ENCODE measurements around the gene IL17F.
A peak's percentile ranks its signal among the peaks of the same experiment; 100 is the strongest.

Gene IL17F

DNA sequence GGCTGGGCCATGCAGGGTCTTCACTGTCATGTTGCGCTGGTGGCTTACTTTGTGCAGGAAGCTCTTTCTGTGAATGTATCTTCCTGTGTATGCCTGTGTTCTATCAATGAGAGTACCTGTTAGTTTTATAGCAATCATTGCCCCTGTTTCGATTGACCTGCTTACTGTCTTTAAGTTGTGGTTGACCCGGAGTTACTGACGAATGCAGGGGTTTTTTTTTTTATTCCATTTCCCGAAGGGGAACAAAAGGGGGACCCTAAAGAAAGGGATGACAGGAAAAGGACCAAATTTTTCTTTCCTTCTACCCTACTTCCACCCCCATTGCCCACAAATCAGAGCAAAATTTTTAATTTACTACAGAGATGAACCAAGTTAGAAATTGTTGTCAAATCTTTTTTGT, at the start of gene IL17F:
Gene IL17F, minus strand, starts transcription at position 101 of the 400 bp plus-strand sequence. Its CDS starts 71 bp downstream, at position 30.
- DNase-seq = no peak

DNA sequence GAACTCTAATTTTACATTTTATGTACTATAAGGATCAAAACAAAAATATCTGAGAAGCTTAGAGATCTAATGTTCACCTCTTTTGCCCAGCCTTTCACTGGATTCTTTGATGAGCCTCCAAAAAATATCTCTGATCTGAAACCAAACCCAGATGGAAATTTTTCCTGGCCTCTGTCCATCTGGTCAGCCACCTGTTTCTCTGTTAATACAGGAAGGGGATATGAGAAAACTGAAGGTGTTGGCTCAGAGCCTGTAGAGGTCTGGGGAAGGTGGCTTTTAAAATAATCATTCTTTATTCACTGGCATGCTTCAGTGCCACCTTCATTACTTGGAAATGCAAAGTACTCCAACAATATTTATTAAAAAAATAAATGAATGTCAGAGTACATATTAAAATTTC, 48.8 kb upstream of the IL17F start:
- DNase-seq = no peak

GRCh38 chr6:52288841-52289240, 44.5 kb upstream of the IL17F start:
- DNase-seq = no peak

- no peak for DNase-seq
Observed at GRCh38 chr6:52288216-52288615, 43.9 kb upstream of the IL17F start.

DNA sequence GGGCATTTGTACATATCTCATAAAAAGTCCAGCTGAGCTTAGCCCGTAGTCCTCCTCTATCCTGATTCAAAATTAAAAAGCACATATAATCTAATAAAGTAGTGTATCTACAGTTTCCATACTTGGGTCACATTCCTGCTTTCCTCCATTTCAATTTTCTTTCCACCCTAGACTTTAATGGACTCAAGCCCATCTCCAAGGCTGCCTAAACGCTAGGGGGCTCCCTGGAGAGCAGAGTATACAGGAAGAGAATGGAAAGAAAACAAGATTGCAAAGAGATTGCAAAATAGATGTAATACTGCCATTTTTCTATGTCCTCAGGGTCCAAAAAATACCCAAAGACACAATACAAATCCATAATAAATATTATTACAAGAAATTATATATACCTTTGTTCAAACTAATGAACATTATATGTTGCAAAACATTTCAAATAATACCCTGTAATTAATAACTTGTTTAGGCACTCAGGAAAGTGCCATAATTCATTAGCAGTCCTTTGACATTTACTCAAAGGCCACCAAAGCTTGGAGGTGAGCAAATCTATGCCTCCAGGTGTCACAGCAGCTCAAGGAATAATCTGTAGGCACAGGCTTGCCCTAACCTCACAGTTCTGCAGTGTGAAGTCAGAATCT, 42.6 kb upstream of the IL17F start:
- peak; percentile 61 for DNase-seq

- no peak for DNase-seq
Observed at GRCh38 chr6:52285177-52286068, 41.1 kb upstream of the IL17F start.

GRCh38 chr6:52284460-52285176, 40.3 kb upstream of the IL17F start, which contains the start of gene MCM3:
MCM3 (minus strand) TSS chr6:52284742; CDS start chr6:52284674, 68 bp downstream.
- DNase-seq = peak; percentile 98

DNA sequence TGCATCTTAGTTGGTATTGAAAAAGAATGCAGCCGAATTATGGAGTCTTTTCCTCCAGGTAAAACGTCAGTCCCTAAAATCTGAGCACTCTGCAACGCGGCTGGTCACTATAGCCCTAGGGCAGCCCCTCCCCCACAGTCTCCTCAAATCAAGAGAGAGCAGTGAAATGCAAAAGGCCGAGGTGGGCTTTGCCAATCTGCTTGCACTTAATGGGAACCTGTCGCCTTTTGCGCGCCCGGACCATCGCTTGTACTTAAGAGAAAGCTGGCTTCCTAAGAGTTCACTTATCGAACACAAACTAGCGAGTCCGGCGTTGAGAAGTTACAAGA, 39.8 kb upstream of the IL17F start:
- DNase-seq = peak; percentile 68

DNA sequence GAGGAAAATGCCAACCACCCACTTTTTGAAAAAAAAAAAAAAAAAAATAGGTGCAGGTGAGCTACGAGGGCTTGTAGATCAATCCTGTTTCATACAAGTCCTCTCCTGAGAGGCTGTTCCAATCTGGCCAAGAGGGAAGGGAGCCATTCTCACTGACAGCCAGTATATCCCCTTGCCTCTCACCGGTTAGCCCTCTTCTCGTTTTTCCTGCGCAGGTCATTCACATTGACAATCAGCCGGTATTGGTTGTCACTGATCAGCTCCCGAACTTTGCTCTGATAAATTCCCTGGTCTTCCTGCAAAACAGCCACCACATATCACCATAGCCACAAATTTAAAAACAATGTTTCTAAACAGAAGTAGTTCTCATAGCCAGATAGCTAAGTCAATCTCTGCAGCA, 38.8 kb upstream of the IL17F start:
- DNase-seq = no peak

- no peak for DNase-seq
Observed at GRCh38 chr6:52276130-52276529, 31.8 kb upstream of the IL17F start.

GRCh38 chr6:52271852-52272460, 27.7 kb upstream of the IL17F start:
- DNase-seq = no peak

DNA sequence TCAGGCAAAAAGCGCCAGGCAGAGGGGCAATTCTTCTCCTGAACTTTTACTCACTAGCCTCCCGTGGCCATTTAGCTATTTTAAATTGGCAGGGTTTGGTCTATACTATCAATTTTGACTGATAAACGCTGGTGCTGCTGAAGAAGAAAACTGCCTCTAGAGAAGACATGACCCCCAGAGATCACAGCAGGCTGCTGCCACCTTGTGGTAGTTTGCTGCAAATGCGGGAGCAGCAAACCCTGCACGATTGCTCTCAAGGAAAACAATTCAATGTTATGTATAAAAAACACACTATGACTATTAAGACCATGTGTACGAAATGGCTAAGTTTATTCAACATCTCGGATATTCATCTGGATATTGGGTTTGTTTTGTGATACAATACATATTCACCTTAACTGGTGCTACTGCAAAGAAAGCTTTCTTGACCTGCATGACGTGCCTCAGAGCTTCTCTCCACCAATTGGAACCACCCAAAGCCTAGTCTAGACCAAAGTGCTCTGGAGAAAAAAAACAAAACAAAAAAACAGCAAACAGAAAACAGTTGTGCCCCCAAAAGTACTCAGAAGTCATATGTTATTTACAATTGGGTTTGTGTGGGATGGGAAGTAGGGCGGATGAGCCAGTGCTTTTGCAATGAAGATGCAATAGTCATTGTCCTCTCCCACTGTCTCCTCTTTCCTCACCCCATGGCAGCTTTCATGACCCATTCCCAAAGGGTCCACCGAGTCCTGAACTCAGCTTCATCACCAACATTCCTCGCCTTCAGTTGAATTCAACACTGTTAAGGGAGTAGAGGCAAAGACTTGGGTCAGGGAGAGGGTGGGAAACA, 19.6 kb upstream of the IL17F start:
- DNase-seq = peak; percentile 73

DNA sequence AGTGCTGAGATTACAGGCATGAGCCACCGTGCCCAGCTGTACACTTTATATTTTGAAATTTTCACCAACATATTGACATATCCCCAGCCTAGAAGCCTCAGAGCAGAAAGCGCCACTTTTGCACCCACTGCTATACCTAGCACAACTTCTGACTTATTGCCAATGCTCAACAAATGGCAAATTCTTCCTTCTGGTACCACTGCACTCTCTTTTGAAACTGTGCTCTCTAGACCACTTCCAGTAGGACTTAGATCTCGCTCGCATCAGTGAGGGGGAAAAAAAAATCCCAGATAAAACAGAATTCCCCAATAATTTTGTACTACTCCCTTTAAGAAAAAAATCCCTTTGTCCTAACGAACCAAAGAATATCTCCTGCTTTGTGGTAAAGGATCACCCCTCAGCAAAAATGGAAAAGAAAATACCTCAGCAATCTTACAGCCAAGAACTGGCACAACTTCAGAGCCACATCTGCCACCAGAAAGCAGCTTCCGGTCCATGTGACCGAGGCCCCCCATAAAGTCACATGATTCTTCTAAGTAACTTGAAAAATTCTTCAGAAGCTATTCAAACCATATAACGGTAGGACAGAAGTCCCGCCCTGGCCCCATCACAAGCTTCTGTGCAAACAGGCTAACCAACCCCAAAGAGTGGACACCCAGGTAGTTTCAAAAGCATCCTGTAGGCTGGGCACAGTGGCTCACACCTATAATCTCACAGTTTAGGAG, 18.5 kb upstream of the IL17F start:
- DNase-seq = no peak

DNA sequence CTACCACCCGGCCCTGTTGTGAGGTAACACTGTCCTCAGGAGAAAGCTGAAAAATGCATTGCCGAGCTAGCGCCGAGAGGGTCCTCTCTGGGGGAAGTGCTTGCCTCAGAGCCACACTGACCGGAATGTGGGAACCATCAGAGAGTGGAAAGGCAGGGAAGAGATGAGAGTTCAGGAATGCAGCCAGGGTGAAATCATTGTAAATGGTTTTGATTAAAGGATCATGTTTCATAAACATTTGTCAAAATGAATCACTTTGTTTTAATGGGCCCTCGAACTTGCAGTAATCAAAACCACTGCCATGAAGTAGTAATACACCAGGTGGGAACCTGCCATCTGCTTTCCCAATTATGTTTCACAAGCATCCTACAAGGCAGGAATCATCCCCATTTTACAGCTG, 16.9 kb upstream of the IL17F start:
- no peak for DNase-seq

- no peak for DNase-seq
Observed at GRCh38 chr6:52260634-52261033, 16.3 kb upstream of the IL17F start.

DNA sequence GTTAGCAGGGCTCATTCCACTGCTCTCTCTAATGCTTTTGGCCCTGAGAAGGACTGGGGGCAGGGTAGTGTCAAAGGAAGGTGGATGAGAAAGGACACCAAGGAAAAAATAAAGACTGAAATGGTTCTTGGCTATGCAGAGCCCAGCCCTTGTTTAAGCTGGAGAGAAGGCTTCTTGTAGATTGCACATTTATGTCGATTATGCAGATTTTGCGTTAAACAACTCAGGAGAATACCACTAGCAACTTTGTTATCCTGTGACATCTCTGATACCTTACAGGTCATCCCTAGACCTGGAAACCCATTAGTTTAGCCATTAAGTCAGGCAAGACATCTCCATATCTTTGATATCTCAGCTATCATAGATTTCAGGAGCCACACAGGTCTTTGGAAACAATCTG, 11.1 kb upstream of the IL17F start:
- no peak for DNase-seq

DNA sequence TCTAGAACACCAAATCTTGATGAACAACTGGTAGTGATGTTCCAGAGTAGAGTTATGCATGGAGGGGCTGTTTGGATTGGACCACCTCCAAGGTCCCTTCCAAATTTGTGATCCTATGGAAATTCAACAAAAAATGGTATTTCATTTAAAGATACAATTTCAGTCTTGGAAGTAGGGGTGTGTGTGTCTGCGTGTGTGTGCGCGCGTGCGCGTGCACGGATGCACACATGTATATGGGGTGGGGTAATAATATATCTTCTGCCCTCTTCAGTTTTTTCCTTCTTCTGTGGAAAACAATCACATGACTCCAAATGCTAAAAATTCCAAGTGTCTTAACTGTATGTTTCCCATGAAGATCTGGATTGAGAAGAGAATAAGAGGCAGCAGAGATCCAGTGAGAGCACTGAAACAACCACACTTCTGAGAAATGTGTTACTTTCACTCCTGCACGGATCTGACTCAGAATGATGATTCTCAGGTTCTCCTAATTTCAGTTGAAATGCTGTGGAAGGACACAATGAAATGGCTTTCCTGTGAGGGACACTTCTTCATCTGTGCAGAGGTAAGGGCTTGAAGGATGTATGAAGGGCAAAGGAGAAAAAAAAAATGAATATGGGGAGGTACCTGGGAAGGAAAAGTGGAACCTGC, 10.6 kb upstream of the IL17F start:
- DNase-seq = no peak

GRCh38 chr6:52253494-52253893, 9.2 kb upstream of the IL17F start:
- DNase-seq = peak; percentile 57

- DNase-seq = no peak
Observed at GRCh38 chr6:52251113-52251512, 6.8 kb upstream of the IL17F start.

DNA sequence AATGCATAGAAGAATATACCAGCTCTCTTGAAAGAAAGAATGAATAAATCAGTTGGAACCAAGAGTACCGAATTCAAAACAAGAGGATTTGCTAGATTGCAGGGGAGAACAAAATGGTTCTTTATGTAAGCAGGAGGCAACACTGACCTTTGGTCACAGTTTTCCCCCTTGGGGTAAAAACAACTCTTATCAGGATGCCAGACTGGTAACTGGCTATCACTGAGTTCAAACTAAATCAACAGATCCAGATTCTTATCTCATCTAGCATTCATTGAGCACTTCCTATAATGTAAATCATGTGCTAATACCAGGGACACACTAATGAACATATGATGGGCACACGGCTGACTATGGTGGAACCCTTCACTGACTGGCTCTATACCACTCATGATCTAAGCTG, 4.8 kb upstream of the IL17F start:
- DNase-seq = no peak

- DNase-seq = no peak
Observed at GRCh38 chr6:52245425-52245824, 1.1 kb upstream of the IL17F start.
